ENCODE measurements around the gene ACOXL. TPM values are rescaled to one million over a fixed set of nuclear protein-coding genes. Genes with fewer than 3 reads are reported as not detected.

The ACOXL gene
- polyA plus RNA-seq, 2 donors: not detected

DNA sequence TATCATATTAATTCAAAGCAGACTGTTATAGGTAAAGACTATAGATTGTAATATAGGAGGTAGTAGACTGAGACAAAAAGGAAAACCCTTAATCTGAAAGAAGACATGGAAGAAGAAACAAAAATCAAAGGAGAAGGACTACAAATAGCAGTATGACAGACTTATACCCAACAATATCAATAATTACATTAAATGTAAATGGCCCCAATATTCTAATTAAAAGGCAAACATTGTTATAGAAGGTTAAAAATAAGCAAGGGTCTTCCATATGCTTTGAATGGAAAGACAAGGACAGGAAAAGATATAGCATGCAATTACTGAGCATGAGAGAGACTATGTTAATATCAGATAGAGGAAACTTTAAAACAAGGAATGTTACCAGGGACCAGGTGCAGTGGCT is 278.8 kb downstream of the ACOXL start:
- no peak overlapping the region for H3K27ac ChIP-seq (ENCODE audit: low read depth in 2 of 2, low read length in 1 of 2)
- no peaks in the 10 kb centered on the region for H3K36me3 ChIP-seq (ENCODE audit: control insufficient read depth in 2 of 2, insufficient read depth in 2 of 2, low read length in 1 of 2)
- H3K4me3 ChIP-seq (ENCODE audit: low read depth in 1 of 2, low read length in 2 of 2): no peak overlapping the region
- no peaks in the 10 kb centered on the region for H3K4me1 ChIP-seq (ENCODE audit: control insufficient read depth in 2 of 2, insufficient read depth in 2 of 2, low read length in 1 of 2)
- H3K27me3 ChIP-seq (ENCODE audit: control insufficient read depth in 1 of 2, insufficient read depth in 2 of 2, low read length in 2 of 2): no peaks in the 10 kb centered on the region
- no peaks in the 10 kb centered on the region for H3K9me3 ChIP-seq (ENCODE audit: control insufficient read depth in 2 of 2, insufficient read depth in 1 of 2, low read depth in 1 of 2, low read length in 1 of 2)

DNA sequence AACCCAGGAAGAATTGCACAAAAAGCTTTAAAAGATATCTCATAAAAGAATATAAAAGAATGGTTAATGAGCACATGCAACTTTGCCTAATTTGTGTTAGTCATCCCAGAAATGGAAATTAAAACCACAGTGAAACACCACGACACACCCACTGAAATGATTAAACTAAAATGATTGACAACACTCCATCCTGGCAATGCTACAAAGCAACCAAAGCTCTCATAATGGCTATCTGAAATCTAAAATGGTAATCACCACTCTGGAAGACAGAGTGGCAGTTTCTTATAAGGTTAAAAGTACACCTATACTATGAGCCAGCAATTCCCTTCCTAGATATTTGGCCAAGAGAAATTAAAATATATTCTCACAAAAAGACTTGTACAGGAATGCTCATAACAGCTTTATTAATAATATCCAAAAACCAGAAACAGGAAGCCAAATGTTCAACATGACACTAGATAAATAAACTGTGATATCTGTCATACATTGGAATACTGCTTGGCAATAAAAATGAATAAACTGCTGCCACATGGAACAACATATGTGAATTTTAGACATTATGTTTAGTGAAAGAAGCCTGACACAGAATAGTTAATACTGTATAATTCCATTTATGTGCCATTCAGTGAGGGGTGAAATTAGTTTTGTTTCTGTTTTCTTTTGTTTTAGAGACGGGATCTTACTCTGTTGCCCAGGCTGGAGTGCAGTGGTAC is 283.1 kb downstream of the ACOXL start:
- Histone ChIP-seq H3K27me3 (ENCODE audit: control insufficient read depth in 1 of 2, insufficient read depth in 2 of 2, low read length in 2 of 2) (no peaks in the 10 kb centered on the region), H3K4me1 (ENCODE audit: control insufficient read depth in 2 of 2, insufficient read depth in 2 of 2, low read length in 1 of 2) (no peaks in the 10 kb centered on the region), H3K9me3 (ENCODE audit: control insufficient read depth in 2 of 2, insufficient read depth in 1 of 2, low read depth in 1 of 2, low read length in 1 of 2) (no peaks in the 10 kb centered on the region), H3K27ac (ENCODE audit: low read depth in 2 of 2, low read length in 1 of 2) (no peak overlapping the region), H3K36me3 (ENCODE audit: control insufficient read depth in 2 of 2, insufficient read depth in 2 of 2, low read length in 1 of 2) (no peaks in the 10 kb centered on the region), H3K4me3 (ENCODE audit: low read depth in 1 of 2, low read length in 2 of 2) (no peak overlapping the region)
- 61 to 65% methylated on average over 2 of the region's 2 CpGs for WGBS, 2 donors

DNA sequence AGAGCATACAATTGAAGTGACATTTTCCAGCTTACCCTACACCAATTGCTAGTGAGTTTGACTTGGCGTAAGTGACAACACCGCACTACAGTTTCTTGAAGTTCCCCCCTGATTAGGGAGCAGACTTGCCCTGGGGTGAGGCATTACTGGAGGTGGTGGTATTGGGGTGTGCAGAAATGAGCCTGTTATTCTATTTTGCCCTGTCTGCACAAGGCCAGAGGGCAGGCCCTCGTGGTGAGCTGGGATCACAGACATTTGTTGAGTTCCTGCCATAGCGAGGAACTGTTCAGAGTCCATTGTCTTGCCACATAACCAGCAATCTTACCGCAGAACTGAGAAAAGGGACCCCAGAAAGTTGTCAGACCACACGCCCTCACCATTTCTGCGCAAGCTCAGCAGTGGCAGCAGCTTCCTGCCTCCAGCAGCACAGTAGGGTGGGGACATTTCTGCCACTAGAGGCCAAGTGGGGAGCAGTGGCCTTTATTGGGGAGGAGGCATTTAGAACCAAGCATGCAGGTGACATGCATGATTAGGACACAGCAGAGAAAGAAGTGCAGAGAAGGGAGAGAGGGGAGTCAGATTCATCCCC is 284.8 kb downstream of the ACOXL start:
- H3K9me3 ChIP-seq (ENCODE audit: control insufficient read depth in 2 of 2, insufficient read depth in 1 of 2, low read depth in 1 of 2, low read length in 1 of 2): no peaks in the 10 kb centered on the region

DNA sequence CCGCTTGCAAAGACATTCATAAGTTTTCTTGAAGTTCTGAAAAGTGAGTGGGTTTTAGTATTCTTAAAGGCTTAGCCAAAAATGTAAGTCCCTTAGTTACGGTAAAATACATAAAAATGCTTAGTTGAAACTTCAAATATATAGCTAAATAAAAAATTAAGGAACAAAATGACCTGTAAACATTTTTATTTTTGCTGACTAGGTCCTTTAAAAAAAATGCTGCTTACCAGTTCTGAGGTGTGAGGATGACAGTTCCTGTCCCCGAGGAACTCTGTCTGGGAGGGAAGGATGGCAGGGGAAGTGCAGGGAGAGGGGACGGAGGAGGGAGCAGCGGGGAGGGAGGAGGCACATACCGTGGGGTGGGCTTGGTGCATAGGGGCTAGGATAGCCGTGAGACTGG is 285.5 kb downstream of the ACOXL start:
- Histone ChIP-seq H3K27ac (ENCODE audit: low read depth in 2 of 2, low read length in 1 of 2) (no peak overlapping the region), H3K4me3 (ENCODE audit: low read depth in 1 of 2, low read length in 2 of 2) (no peak overlapping the region), H3K36me3 (ENCODE audit: control insufficient read depth in 2 of 2, insufficient read depth in 2 of 2, low read length in 1 of 2) (no peaks in the 10 kb centered on the region), H3K9me3 (ENCODE audit: control insufficient read depth in 2 of 2, insufficient read depth in 1 of 2, low read depth in 1 of 2, low read length in 1 of 2) (no peaks in the 10 kb centered on the region), H3K4me1 (ENCODE audit: control insufficient read depth in 2 of 2, insufficient read depth in 2 of 2, low read length in 1 of 2) (no peaks in the 10 kb centered on the region), H3K27me3 (ENCODE audit: control insufficient read depth in 1 of 2, insufficient read depth in 2 of 2, low read length in 2 of 2) (no peaks in the 10 kb centered on the region)
- WGBS, 2 donors: 83 to 85% methylated on average over 7 of the region's 7 CpGs

More for the DNA sequence above, 284.8 kb downstream of the ACOXL start:
- no peaks in the 10 kb centered on the region for H3K36me3 ChIP-seq (ENCODE audit: control insufficient read depth in 2 of 2, insufficient read depth in 2 of 2, low read length in 1 of 2)
- no peaks in the 10 kb centered on the region for H3K27me3 ChIP-seq (ENCODE audit: control insufficient read depth in 1 of 2, insufficient read depth in 2 of 2, low read length in 2 of 2)
- no peak overlapping the region for H3K4me3 ChIP-seq (ENCODE audit: low read depth in 1 of 2, low read length in 2 of 2)
- H3K4me1 ChIP-seq (ENCODE audit: control insufficient read depth in 2 of 2, insufficient read depth in 2 of 2, low read length in 1 of 2): no peaks in the 10 kb centered on the region
- H3K27ac ChIP-seq (ENCODE audit: low read depth in 2 of 2, low read length in 1 of 2): no peak overlapping the region
- 84 to 92% methylated on average over 7 of the region's 7 CpGs for WGBS, 2 donors

DNA sequence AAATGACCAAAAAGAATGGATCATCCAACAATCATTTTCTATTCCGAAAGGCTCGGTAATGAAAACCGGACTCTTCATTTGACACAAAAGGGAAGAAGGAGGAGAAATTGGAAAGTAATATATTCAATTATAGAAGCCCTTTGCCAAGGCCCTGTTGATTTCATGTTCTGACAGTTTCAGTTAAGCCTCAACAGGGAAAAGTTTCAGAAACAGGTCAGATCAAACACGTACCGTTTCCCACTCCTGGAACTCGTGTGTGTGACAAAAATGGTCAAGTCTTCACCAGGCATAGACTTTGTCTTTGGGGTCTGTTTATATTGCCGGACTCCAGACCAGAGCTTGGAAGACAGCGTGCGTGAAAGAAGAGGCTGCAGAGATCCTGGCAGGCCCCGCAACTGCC is 287.0 kb downstream of the ACOXL start:
- Histone ChIP-seq H3K36me3 (ENCODE audit: control insufficient read depth in 2 of 2, insufficient read depth in 2 of 2, low read length in 1 of 2) (no peaks in the 10 kb centered on the region), H3K4me1 (ENCODE audit: control insufficient read depth in 2 of 2, insufficient read depth in 2 of 2, low read length in 1 of 2) (no peaks in the 10 kb centered on the region), H3K27ac (ENCODE audit: low read depth in 2 of 2, low read length in 1 of 2) (no peak overlapping the region), H3K4me3 (ENCODE audit: low read depth in 1 of 2, low read length in 2 of 2) (no peak overlapping the region), H3K27me3 (ENCODE audit: control insufficient read depth in 1 of 2, insufficient read depth in 2 of 2, low read length in 2 of 2) (no peaks in the 10 kb centered on the region), H3K9me3 (ENCODE audit: control insufficient read depth in 2 of 2, insufficient read depth in 1 of 2, low read depth in 1 of 2, low read length in 1 of 2) (no peaks in the 10 kb centered on the region)
- 79 to 80% methylated on average over 10 of the region's 10 CpGs for WGBS, 2 donors

DNA sequence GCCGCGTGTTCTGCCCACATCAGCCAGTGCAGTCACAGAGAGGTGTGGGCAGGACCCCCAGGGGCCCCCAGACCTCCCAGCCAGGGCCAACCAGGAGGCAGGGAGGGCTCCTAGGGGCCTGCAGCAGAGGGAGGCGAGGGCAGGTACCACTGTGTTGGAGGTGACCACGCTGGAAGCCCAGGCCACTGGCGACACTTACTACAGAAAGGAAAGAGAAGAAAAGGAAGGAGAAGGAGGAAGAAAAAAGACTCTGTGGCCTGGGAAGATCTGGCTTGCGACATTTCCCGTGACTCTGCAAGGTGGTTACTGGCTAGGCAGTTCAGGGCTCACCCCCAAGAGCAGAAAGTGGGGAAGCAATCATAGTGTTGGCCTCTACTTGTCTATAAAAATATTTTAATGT is 290.3 kb downstream of the ACOXL start:
- no peaks in the 10 kb centered on the region for H3K27me3 ChIP-seq (ENCODE audit: control insufficient read depth in 1 of 2, insufficient read depth in 2 of 2, low read length in 2 of 2)
- WGBS, 2 donors: 86 to 87% methylated on average over 7 of the region's 7 CpGs

DNA sequence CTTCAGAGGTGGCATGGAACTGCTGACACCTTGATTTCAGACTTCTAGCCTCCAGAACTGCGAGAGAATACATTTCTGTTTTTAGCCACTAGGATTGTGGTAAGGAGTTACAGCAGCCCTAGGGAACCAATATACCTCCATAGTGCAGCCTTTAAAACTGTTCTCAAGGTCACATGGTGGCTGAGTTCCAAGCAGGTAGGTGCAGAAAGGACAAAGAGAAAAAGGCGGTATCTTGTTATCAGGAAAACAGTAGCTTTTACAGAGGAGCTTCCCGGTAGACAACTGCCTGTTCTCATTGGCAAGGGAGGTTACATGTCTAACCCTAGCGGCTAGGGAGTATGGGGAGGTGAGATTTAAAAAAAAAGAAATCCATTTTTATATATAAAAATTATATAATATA is 292.1 kb downstream of the ACOXL start:
- no peak overlapping the region for H3K4me3 ChIP-seq (ENCODE audit: low read depth in 1 of 2, low read length in 2 of 2)
- H3K36me3 ChIP-seq (ENCODE audit: control insufficient read depth in 2 of 2, insufficient read depth in 2 of 2, low read length in 1 of 2): no peaks in the 10 kb centered on the region
- WGBS, 2 donors: 81 to 92% methylated on average over 4 of the region's 4 CpGs
- H3K27ac ChIP-seq (ENCODE audit: low read depth in 2 of 2, low read length in 1 of 2): no peak overlapping the region
- H3K27me3 ChIP-seq (ENCODE audit: control insufficient read depth in 1 of 2, insufficient read depth in 2 of 2, low read length in 2 of 2): no peaks in the 10 kb centered on the region
- no peaks in the 10 kb centered on the region for H3K4me1 ChIP-seq (ENCODE audit: control insufficient read depth in 2 of 2, insufficient read depth in 2 of 2, low read length in 1 of 2)
- peaks cover 0 to 2% of the 10 kb centered on the region in 2 donors for H3K9me3 ChIP-seq (ENCODE audit: control insufficient read depth in 2 of 2, insufficient read depth in 1 of 2, low read depth in 1 of 2, low read length in 1 of 2)

More for the DNA sequence above, 290.3 kb downstream of the ACOXL start:
- Histone ChIP-seq H3K36me3 (ENCODE audit: control insufficient read depth in 2 of 2, insufficient read depth in 2 of 2, low read length in 1 of 2) (no peaks in the 10 kb centered on the region), H3K4me3 (ENCODE audit: low read depth in 1 of 2, low read length in 2 of 2) (no peak overlapping the region), H3K4me1 (ENCODE audit: control insufficient read depth in 2 of 2, insufficient read depth in 2 of 2, low read length in 1 of 2) (no peaks in the 10 kb centered on the region), H3K27ac (ENCODE audit: low read depth in 2 of 2, low read length in 1 of 2) (no peak overlapping the region), H3K9me3 (ENCODE audit: control insufficient read depth in 2 of 2, insufficient read depth in 1 of 2, low read depth in 1 of 2, low read length in 1 of 2) (no peaks in the 10 kb centered on the region)

DNA sequence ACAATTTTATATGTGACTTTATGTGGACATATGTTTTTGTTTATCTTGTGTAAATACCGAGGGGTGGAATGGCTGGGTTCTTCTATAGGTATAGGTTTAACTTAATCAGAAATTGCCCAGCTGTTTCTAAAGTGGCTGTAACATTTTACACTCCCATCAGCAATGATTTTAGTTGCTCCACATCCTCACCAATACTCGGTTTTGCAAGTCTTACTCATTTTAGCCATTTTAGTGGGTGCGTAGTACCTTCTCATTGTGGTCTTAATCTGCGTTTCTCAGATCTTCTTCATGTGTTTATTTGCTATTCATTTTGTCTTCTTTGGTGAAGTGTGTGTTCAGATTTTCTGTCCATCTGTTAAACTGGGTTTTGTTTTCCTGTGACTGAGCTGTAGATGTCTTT is 292.9 kb downstream of the ACOXL start:
- H3K36me3 ChIP-seq (ENCODE audit: control insufficient read depth in 2 of 2, insufficient read depth in 2 of 2, low read length in 1 of 2): no peaks in the 10 kb centered on the region
- H3K4me3 ChIP-seq (ENCODE audit: low read depth in 1 of 2, low read length in 2 of 2): no peak overlapping the region
- no peaks in the 10 kb centered on the region for H3K27me3 ChIP-seq (ENCODE audit: control insufficient read depth in 1 of 2, insufficient read depth in 2 of 2, low read length in 2 of 2)
- no peak overlapping the region for H3K27ac ChIP-seq (ENCODE audit: low read depth in 2 of 2, low read length in 1 of 2)
- no peaks in the 10 kb centered on the region for H3K4me1 ChIP-seq (ENCODE audit: control insufficient read depth in 2 of 2, insufficient read depth in 2 of 2, low read length in 1 of 2)
- peaks cover 0 to 2% of the 10 kb centered on the region in 2 donors for H3K9me3 ChIP-seq (ENCODE audit: control insufficient read depth in 2 of 2, insufficient read depth in 1 of 2, low read depth in 1 of 2, low read length in 1 of 2)
- 61 to 62% methylated on average over 4 of the region's 4 CpGs for WGBS, 2 donors

DNA sequence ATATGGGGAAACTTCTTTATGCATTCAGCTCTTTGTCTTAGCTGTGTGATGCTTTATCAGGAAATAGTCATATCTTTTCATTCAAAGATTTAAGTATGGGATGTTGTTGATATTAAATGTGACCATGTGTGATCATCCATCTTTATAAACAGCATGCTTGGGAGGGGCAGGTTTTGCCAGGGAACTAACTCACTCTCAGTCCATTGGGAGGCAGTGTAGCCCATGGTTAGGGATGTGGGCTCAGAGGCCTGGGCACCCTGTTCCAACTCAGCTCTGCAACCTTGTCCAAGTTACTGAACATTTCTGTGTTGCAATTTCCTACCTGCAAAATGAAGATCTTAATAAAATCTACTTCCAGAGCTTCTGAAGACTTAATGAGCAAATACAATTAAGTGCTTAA is 296.3 kb downstream of the ACOXL start:
- Histone ChIP-seq H3K27me3 (ENCODE audit: control insufficient read depth in 1 of 2, insufficient read depth in 2 of 2, low read length in 2 of 2) (no peaks in the 10 kb centered on the region), H3K36me3 (ENCODE audit: control insufficient read depth in 2 of 2, insufficient read depth in 2 of 2, low read length in 1 of 2) (no peaks in the 10 kb centered on the region), H3K4me3 (ENCODE audit: low read depth in 1 of 2, low read length in 2 of 2) (no peak overlapping the region), H3K27ac (ENCODE audit: low read depth in 2 of 2, low read length in 1 of 2) (no peak overlapping the region), H3K9me3 (ENCODE audit: control insufficient read depth in 2 of 2, insufficient read depth in 1 of 2, low read depth in 1 of 2, low read length in 1 of 2) (peaks cover 0 to 2% of the 10 kb centered on the region in 2 donors), H3K4me1 (ENCODE audit: control insufficient read depth in 2 of 2, insufficient read depth in 2 of 2, low read length in 1 of 2) (peaks cover 4% of the 10 kb centered on the region in 2 donors)

Data from esophagus (tissue), 2 donors.